Neural cell (in vitro differentiated cells): ENCODE results near the gene TRAF5.

ENCODE experiments used
- EZH2 ChIP-seq: fragments of 200-600, 300-800 bp; shearing (Covaris generic), sonication (generic); IDR thresholded peaks from 2 replicates; pipeline ENCODE4 v1.6.1; 2014; ENCODE audit warnings: antibody characterized with exemption, low read length, borderline replicate concordance, mild to moderate bottlenecking; ENCODE audit not compliant: insufficient read depth, poor library complexity, severe bottlenecking
- POLR2AphosphoS5 ChIP-seq: IDR thresholded peaks from 2 replicates; pipeline ENCODE4 v1.6.1; 2012
- SMC3 ChIP-seq: fragments of 450-650 bp; conservative IDR thresholded peaks from 2 replicates; pipeline ENCODE4 v1.6.1; 2014; ENCODE audit warnings: antibody characterized with exemption, mild to moderate bottlenecking, moderate library complexity; ENCODE audit not compliant: poor library complexity
- TF ChIP-seq, protein P1 (sequence below): fragments of 450-650 bp; IDR thresholded peaks from 2 replicates; pipeline ENCODE4 v1.5.1; 2014; ENCODE audit warnings: antibody characterized with exemption, mild to moderate bottlenecking, moderate library complexity; ENCODE audit not compliant: poor library complexity, severe bottlenecking
- TF ChIP-seq, protein P2 (sequence below): IDR thresholded peaks from 2 replicates; pipeline ENCODE4 v1.6.1; 2012; ENCODE audit warnings: borderline replicate concordance

DNA sequence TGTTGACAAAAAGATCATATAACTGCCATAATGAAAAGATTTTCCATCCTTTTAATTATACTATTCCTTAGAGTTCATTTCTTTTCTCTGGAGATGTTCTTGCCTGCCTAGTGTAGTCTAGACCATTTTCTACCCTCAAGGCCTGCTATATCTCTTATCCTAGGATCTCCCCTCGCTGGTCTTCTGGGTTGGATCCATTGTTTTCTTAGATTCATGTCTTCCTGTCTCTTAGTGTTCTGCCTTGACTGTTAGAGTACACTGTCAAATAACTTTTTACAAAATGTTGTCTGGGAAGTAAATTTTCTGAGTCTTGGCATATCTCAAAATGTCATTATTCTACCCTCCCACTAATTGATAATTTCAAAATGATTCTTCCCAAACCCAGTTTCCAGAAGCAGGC, 66.6 kb downstream of the TRAF5 start:
- TF ChIP-seq, protein P1, sequence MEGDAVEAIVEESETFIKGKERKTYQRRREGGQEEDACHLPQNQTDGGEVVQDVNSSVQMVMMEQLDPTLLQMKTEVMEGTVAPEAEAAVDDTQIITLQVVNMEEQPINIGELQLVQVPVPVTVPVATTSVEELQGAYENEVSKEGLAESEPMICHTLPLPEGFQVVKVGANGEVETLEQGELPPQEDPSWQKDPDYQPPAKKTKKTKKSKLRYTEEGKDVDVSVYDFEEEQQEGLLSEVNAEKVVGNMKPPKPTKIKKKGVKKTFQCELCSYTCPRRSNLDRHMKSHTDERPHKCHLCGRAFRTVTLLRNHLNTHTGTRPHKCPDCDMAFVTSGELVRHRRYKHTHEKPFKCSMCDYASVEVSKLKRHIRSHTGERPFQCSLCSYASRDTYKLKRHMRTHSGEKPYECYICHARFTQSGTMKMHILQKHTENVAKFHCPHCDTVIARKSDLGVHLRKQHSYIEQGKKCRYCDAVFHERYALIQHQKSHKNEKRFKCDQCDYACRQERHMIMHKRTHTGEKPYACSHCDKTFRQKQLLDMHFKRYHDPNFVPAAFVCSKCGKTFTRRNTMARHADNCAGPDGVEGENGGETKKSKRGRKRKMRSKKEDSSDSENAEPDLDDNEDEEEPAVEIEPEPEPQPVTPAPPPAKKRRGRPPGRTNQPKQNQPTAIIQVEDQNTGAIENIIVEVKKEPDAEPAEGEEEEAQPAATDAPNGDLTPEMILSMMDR = no peak
- TF ChIP-seq SMC3 (no peak), EZH2 (no peak), POLR2AphosphoS5 (no peak)
- TF ChIP-seq, protein P2, sequence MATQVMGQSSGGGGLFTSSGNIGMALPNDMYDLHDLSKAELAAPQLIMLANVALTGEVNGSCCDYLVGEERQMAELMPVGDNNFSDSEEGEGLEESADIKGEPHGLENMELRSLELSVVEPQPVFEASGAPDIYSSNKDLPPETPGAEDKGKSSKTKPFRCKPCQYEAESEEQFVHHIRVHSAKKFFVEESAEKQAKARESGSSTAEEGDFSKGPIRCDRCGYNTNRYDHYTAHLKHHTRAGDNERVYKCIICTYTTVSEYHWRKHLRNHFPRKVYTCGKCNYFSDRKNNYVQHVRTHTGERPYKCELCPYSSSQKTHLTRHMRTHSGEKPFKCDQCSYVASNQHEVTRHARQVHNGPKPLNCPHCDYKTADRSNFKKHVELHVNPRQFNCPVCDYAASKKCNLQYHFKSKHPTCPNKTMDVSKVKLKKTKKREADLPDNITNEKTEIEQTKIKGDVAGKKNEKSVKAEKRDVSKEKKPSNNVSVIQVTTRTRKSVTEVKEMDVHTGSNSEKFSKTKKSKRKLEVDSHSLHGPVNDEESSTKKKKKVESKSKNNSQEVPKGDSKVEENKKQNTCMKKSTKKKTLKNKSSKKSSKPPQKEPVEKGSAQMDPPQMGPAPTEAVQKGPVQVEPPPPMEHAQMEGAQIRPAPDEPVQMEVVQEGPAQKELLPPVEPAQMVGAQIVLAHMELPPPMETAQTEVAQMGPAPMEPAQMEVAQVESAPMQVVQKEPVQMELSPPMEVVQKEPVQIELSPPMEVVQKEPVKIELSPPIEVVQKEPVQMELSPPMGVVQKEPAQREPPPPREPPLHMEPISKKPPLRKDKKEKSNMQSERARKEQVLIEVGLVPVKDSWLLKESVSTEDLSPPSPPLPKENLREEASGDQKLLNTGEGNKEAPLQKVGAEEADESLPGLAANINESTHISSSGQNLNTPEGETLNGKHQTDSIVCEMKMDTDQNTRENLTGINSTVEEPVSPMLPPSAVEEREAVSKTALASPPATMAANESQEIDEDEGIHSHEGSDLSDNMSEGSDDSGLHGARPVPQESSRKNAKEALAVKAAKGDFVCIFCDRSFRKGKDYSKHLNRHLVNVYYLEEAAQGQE = no peak
